ENCODE results near the gene IFFO2.

GRCh38 chr1:18926315-18927081 lies 30.0 kb downstream of the IFFO2 start:
- TF ChIP-seq, protein P1, sequence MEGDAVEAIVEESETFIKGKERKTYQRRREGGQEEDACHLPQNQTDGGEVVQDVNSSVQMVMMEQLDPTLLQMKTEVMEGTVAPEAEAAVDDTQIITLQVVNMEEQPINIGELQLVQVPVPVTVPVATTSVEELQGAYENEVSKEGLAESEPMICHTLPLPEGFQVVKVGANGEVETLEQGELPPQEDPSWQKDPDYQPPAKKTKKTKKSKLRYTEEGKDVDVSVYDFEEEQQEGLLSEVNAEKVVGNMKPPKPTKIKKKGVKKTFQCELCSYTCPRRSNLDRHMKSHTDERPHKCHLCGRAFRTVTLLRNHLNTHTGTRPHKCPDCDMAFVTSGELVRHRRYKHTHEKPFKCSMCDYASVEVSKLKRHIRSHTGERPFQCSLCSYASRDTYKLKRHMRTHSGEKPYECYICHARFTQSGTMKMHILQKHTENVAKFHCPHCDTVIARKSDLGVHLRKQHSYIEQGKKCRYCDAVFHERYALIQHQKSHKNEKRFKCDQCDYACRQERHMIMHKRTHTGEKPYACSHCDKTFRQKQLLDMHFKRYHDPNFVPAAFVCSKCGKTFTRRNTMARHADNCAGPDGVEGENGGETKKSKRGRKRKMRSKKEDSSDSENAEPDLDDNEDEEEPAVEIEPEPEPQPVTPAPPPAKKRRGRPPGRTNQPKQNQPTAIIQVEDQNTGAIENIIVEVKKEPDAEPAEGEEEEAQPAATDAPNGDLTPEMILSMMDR (IDR thresholded peaks at IDR 0.05): no peak
- TF ChIP-seq POLR2A (IDR thresholded peaks at IDR 0.05): no peak
